Smooth muscle cell (in vitro differentiated cells): ENCODE data around the gene RMND5B. TPM values are rescaled to one million over a fixed set of nuclear protein-coding genes. Genes with fewer than 3 reads are reported as not detected.

Source experiments
- DNase-seq: peaks from one replicate; lab custom pipeline; 2025; ENCODE audit not compliant: unreplicated experiment; lab: John Stamatoyannopoulos, UW
- H2AFZ ChIP-seq: fragments of 200-600 bp; sonication (generic); 2 replicates; pipeline ENCODE4 v1.6.0; 2016; ENCODE audit warnings: antibody characterized with exemption, low read depth, mild to moderate bottlenecking
- H3F3A ChIP-seq: fragments of 200-600 bp; sonication (generic); 2 replicates; pipeline ENCODE4 v1.6.0; 2017; ENCODE audit warnings: antibody characterized with exemption, low read depth
- H3K27ac ChIP-seq: fragments of 200-600 bp; sonication (generic); 2 replicates; pipeline ENCODE4 v1.5.1; 2016; ENCODE audit warnings: low read depth, mild to moderate bottlenecking
- H3K27me3 ChIP-seq: fragments of 200-600 bp; sonication (generic); 2 replicates; pipeline ENCODE4 v1.6.1; 2016; ENCODE audit warnings: low read depth, mild to moderate bottlenecking
- H3K36me3 ChIP-seq: fragments of 200-600 bp; sonication (generic); 2 replicates; pipeline ENCODE4 v1.5.1; 2016; ENCODE audit warnings: low read depth
- H3K4me1 ChIP-seq: fragments of 200-600 bp; sonication (generic); 2 replicates; pipeline ENCODE4 v1.5.1; 2016; ENCODE audit warnings: low read depth
- H3K4me2 ChIP-seq: fragments of 200-600 bp; sonication (generic); 2 replicates; pipeline ENCODE4 v1.6.0; 2016; ENCODE audit warnings: mild to moderate bottlenecking
- H3K4me3 ChIP-seq: fragments of 200-600 bp; sonication (generic); 2 replicates; pipeline ENCODE4 v1.5.1; 2016; ENCODE audit warnings: mild to moderate bottlenecking
- H3K79me2 ChIP-seq: fragments of 200-600 bp; sonication (generic); 2 replicates; pipeline ENCODE4 v1.6.0; 2016; ENCODE audit warnings: low read depth, mild to moderate bottlenecking
- H3K9ac ChIP-seq: fragments of 200-600 bp; sonication (generic); 2 replicates; pipeline ENCODE4 v1.6.0; 2016; ENCODE audit warnings: low read depth
- H3K9me3 ChIP-seq: fragments of 200-600 bp; sonication (generic); replicated peaks from 2 replicates; pipeline ENCODE4 v1.5.1; 2016; ENCODE audit warnings: low read depth
- H4K20me1 ChIP-seq: fragments of 200-600 bp; sonication (generic); 2 replicates; pipeline ENCODE4 v1.6.0; 2016; ENCODE audit warnings: low read depth
- WGBS: methylation state at CpG from one replicate; pipeline ENCODE4 v1.1.7; 2016; ENCODE audit warnings: low lambda C conversion rate; 5-methylcytosine and 5-hydroxymethylcytosine counted together
- polyA plus RNA-seq: library from polyadenylated mRNA; unstranded; fragments of >200 nt; fragmentation: Nextera tagmentation; extraction: Ambion mirVana; gene quantifications from 2 replicates; pipeline ENCODE4 v1.2.1, GENCODE V29; 2016
- total RNA-seq: library from RNA; depleted of rRNA; stranded (reverse); fragments of >200 nt; gene quantifications from 2 replicates; pipeline ENCODE4 v1.2.3, GENCODE V29; 2014
- TF ChIP-seq, protein P1 (sequence below): fragments of 200-600 bp; sonication (generic); IDR thresholded peaks from 2 replicates; pipeline ENCODE4 v1.5.1; 2017; ENCODE audit warnings: borderline replicate concordance, mild to moderate bottlenecking, antibody characterized with exemption; ENCODE audit not compliant: insufficient read depth, poor library complexity, severe bottlenecking

RMND5B gene
- total and polyA plus RNA-seq, 2 experiments from 2014 or later = 18.2 to 20.8 TPM

DNA sequence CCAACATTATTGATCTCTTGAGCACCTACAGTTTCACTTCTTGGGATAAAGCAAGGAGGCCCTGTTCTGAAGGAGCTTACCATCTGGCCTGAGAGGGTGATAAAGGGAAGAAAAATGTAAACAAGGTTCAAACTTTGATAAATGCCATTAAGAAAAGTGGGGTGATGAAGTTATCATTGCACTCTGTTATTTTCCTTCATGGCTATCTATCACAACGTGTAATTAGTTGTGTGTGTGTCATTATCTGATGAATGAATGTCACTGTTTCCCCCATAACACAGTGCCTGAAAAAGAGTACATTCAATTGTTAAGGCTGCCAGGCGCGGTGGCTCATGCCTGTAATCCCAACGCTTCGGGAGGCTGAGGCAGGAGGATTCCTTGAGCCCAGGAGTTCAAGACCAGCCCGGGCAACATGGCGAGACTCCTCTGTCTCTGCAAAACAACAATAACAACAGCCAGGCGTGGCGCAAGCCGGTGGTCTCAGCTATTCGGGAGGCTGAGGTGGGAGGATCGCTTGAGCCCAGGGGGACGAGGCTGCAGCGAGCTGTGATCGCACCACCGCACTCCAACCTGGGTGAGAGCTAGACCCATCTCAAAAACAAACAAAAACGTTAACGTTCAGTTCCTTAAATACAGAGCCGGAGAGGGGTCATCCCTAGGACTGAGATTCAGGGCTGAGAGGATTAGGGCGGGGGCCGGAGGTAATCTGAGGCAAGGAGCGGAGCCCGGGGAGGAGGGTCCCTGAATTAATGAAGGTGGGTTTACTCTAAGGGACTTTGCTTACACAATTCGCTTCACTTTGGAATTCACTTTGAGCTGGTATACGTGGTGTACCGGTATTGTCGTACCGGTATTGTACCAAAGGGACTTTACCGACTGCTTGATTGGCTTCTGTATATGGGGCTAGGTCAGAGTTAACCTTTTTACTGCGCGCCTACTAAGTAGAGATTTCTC is 22.0 kb downstream of the RMND5B start:
- Histone ChIP-seq H3K4me3 (peak overlapping the region; percentile 88), H3K27me3 (no peaks in the 10 kb centered on the region), H3K9ac (peak overlapping the region; percentile 78), H3K27ac (peak overlapping the region; percentile 62), H3K36me3 (no peaks in the 10 kb centered on the region), H3K79me2 (peaks cover 4% of the 10 kb centered on the region), H2AFZ (peak overlapping the region; percentile 75), H3K4me1 (peaks cover 9% of the 10 kb centered on the region), H4K20me1 (no peaks in the 10 kb centered on the region), H3K9me3 (no peaks in the 10 kb centered on the region), H3K4me2 (peak overlapping the region; percentile 98), H3F3A (peaks cover 8% of the 10 kb centered on the region)
- 56% methylated on average over 31 of the region's 31 CpGs for WGBS
- DNase-seq = no peak
- TF ChIP-seq, protein P1, sequence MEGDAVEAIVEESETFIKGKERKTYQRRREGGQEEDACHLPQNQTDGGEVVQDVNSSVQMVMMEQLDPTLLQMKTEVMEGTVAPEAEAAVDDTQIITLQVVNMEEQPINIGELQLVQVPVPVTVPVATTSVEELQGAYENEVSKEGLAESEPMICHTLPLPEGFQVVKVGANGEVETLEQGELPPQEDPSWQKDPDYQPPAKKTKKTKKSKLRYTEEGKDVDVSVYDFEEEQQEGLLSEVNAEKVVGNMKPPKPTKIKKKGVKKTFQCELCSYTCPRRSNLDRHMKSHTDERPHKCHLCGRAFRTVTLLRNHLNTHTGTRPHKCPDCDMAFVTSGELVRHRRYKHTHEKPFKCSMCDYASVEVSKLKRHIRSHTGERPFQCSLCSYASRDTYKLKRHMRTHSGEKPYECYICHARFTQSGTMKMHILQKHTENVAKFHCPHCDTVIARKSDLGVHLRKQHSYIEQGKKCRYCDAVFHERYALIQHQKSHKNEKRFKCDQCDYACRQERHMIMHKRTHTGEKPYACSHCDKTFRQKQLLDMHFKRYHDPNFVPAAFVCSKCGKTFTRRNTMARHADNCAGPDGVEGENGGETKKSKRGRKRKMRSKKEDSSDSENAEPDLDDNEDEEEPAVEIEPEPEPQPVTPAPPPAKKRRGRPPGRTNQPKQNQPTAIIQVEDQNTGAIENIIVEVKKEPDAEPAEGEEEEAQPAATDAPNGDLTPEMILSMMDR = no peak

DNA sequence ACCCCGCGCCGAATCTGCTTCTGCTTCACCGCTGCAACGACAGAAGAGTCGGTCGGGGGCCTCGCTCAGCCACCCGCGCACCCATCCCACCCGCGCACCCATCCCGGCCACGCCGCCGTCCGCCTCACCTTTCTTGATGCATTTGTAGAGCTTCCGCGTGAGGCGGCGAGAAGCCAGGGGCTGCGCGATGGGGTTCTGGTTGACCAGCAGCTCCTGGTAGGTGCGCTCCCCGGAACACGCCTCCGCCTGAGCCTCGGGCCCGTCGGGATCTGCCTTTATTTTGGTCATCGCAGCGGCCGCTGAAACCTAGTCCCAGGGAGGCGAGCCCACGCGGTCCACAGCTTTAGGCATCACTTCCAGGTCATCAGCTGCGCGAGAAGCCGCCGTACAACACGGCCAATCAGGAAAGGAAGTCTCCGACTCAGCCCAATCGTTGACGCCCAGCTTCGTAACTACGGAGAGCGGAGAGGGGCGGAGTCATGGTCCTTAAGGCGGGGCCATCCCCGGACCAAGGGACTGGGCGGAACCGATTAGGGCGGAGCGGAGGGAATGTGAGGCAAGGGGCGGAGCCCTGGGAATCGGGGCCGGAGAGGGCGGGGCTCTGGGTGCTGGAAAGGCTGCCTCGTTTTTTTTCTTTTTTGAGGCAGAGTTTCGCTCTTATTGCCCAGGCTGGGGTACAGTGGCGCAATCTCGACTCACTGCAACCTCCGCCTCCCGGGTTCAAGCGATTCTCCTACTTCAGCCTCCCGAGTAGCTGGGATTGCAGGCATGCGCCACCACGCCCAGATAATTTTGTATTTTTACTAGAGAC is 22.9 kb downstream of the RMND5B start, which contains the start of gene NHP2:
TSS of gene NHP2 (minus strand) at position 356 of the 811 bp plus-strand sequence. CDS start at position 288, 68 bp downstream.
- Histone ChIP-seq H3K36me3 (no peaks in the 10 kb centered on the region), H3K4me3 (peak within 1 kb of the TSS; percentile 88), H4K20me1 (no peaks in the 10 kb centered on the region), H3K9me3 (no peaks in the 10 kb centered on the region), H3K9ac (peak within 1 kb of the TSS; percentile 78), H3K27ac (peak within 1 kb of the TSS; percentile 62), H3K4me1 (peaks cover 9% of the 10 kb centered on the region), H3K79me2 (peaks cover 4% of the 10 kb centered on the region), H3K27me3 (no peaks in the 10 kb centered on the region), H3F3A (peaks cover 8% of the 10 kb centered on the region), H3K4me2 (peak within 1 kb of the TSS; percentile 98), H2AFZ (peak within 1 kb of the TSS; percentile 75)
- 6% methylated on average over 66 of the region's 68 CpGs for WGBS
- DNase-seq = peak; percentile 86
- TF ChIP-seq, protein P1 = no peak

DNA sequence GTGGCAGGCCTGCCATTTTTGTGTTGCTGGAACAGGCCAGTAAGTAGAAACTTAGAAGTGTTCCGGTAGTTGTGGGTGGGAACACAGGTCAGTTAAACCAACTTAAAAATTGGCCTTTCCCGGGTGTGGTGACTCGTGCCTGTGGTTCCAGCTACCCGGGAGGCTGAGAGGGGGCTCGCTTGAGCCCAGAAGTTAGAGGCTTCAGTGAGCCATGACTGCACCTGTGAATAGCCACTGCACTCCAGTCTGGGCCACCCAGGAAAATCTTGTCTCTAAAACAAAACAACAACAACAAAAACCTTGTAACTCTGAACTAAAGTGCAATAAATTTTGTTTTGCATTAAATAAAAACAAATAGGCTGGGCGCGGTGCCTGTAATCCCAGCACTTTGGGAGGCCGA is 24.3 kb downstream of the RMND5B start:
- no peak overlapping the region for H3K4me2 ChIP-seq
- H3K79me2 ChIP-seq = peaks cover 4% of the 10 kb centered on the region
- no peak overlapping the region for H3K4me3 ChIP-seq
- no peak overlapping the region for H3K9ac ChIP-seq
- no peak overlapping the region for H3K27ac ChIP-seq
- 86% methylated on average over 8 of the region's 8 CpGs for WGBS
- H3K36me3 ChIP-seq = no peaks in the 10 kb centered on the region
- H3K27me3 ChIP-seq = no peaks in the 10 kb centered on the region
- TF ChIP-seq, protein P1 = no peak
- H3K4me1 ChIP-seq = peaks cover 9% of the 10 kb centered on the region
- H3F3A ChIP-seq = peaks cover 8% of the 10 kb centered on the region
- H4K20me1 ChIP-seq = no peaks in the 10 kb centered on the region
- no peak overlapping the region for H2AFZ ChIP-seq
- DNase-seq = no peak
- H3K9me3 ChIP-seq = no peaks in the 10 kb centered on the region
